HG03064 (cell line): ENCODE data around the gene FBXL15.

Experiments
- ATAC-seq: cut with Tn5 transposase; IDR thresholded peaks from one replicate; pipeline ENCODE4 v1.9.1; 2021; ENCODE audit warnings: low read depth; ENCODE audit not compliant: unreplicated experiment

Gene FBXL15

GRCh38 chr10:102409604-102410428 is 10.8 kb upstream of the FBXL15 start:
- ATAC-seq: no peak

- no peak for ATAC-seq
These were observed 10.1 kb upstream of the FBXL15 start for GRCh38 chr10:102410429-102411073.

GRCh38 chr10:102411341-102412255 is 9.0 kb upstream of the FBXL15 start:
- ATAC-seq: no peak

GRCh38 chr10:102412293-102412692 is 8.3 kb upstream of the FBXL15 start:
- ATAC-seq: no peak

GRCh38 chr10:102413053-102413705 is 7.5 kb upstream of the FBXL15 start:
- no peak for ATAC-seq

GRCh38 chr10:102413806-102414561 is 6.7 kb upstream of the FBXL15 start:
- no peak for ATAC-seq

- ATAC-seq: no peak
These were observed 5.9 kb upstream of the FBXL15 start for GRCh38 chr10:102414749-102415148.

GRCh38 chr10:102416283-102416682 is 4.4 kb upstream of the FBXL15 start:
- no peak for ATAC-seq

- no peak for ATAC-seq
These were observed 3.9 kb upstream of the FBXL15 start for GRCh38 chr10:102416695-102417094.

GRCh38 chr10:102418622-102419268 is 1.9 kb upstream of the FBXL15 start, which contains the start of gene PSD:
TSS of gene PSD (minus strand) at chr10:102418785. CDS start at chr10:102417038, 1,747 bp downstream.
- ATAC-seq: no peak

GRCh38 chr10:102419269-102420180 is 1.1 kb upstream of the FBXL15 start:
- ATAC-seq: no peak

GRCh38 chr10:102420181-102420713 is 389 bp upstream of the FBXL15 start:
- no peak for ATAC-seq

- ATAC-seq: peak; percentile 2
These were observed 796 bp downstream of the FBXL15 start for GRCh38 chr10:102421507-102421756.

GRCh38 chr10:102421757-102422512 is 1.3 kb downstream of the FBXL15 start:
- peak; percentile 4 for ATAC-seq

GRCh38 chr10:102422545-102423129 is 2.0 kb downstream of the FBXL15 start:
- ATAC-seq: no peak

- ATAC-seq: no peak
These were observed 2.8 kb downstream of the FBXL15 start for GRCh38 chr10:102423372-102423968.

- ATAC-seq: no peak
These were observed 3.5 kb downstream of the FBXL15 start for GRCh38 chr10:102424145-102424544.
